Germinal center (tissue), 1 donor: ENCODE data around the gene MT1H.

Experiments used
- DNase-seq: peaks from one replicate; pipeline ENCODE4 v3.0.0; 2012; ENCODE audit warnings: mixed read lengths, low spot score

MT1H gene

GRCh38 chr16:56636616-56637413 is 32.8 kb upstream of the MT1H start:
- DNase-seq, result no peak

GRCh38 chr16:56637814-56638750 is 31.5 kb upstream of the MT1H start, which contains the start of gene MT1A:
Gene MT1A, plus strand, starts transcription at chr16:56638666. Its CDS starts 73 bp downstream, at chr16:56638739.
- no peak for DNase-seq

- no peak for DNase-seq
Measured at GRCh38 chr16:56639045-56639444, 30.6 kb upstream of the MT1H start.

GRCh38 chr16:56640076-56640475 is 29.5 kb upstream of the MT1H start:
- DNase-seq, result no peak

- DNase-seq, result no peak
Measured at GRCh38 chr16:56641166-56641565, 28.4 kb upstream of the MT1H start.

- DNase-seq, result peak; percentile 57
Measured at GRCh38 chr16:56643080-56643778, 26.4 kb upstream of the MT1H start.

- no peak for DNase-seq
Measured at GRCh38 chr16:56643833-56644232, 25.8 kb upstream of the MT1H start.

- no peak for DNase-seq
Measured at GRCh38 chr16:56645311-56645710, 24.3 kb upstream of the MT1H start.

GRCh38 chr16:56645838-56646237 is 23.8 kb upstream of the MT1H start:
- no peak for DNase-seq

GRCh38 chr16:56647641-56648431 is 21.8 kb upstream of the MT1H start:
- no peak for DNase-seq

GRCh38 chr16:56649271-56649670 is 20.3 kb upstream of the MT1H start:
- no peak for DNase-seq

GRCh38 chr16:56649820-56650219 is 19.8 kb upstream of the MT1H start:
- no peak for DNase-seq

- no peak for DNase-seq
Measured at GRCh38 chr16:56651586-56651985, 18.0 kb upstream of the MT1H start, which contains the start of gene MT1B. Gene MT1B, plus strand, starts transcription at chr16:56651886. Its CDS starts 68 bp downstream, at chr16:56651954.

- no peak for DNase-seq
Measured at GRCh38 chr16:56652600-56652999, 17.0 kb upstream of the MT1H start.

- DNase-seq, result no peak
Measured at GRCh38 chr16:56653218-56653617, 16.4 kb upstream of the MT1H start.

GRCh38 chr16:56657555-56658326 is 11.9 kb upstream of the MT1H start, which contains the start of gene MT1F:
Gene MT1F, plus strand, starts transcription at chr16:56657959. Its CDS starts 100 bp downstream, at chr16:56658059.
- DNase-seq, result peak; percentile 54

GRCh38 chr16:56658327-56658875 is 11.2 kb upstream of the MT1H start:
- no peak for DNase-seq

GRCh38 chr16:56662357-56663354 is 7.0 kb upstream of the MT1H start:
- no peak for DNase-seq

GRCh38 chr16:56664506-56664905 is 5.1 kb upstream of the MT1H start:
- DNase-seq, result no peak
